Testis (tissue), 2 donors: ENCODE results near the gene PLCZ1.

Experiments
- CTCF ChIP-seq, 3 experiments: fragments of 450-650 bp in 2 of 3; fragments of 200-600 bp in 1 of 3; sonication (generic) in 1 of 3; IDR thresholded peaks; one replicate each; pipeline ENCODE4 v1.5.1; 2016 to 2019; ENCODE audit warnings: antibody characterized with exemption in 3 of 3, mild to moderate bottlenecking in 2 of 3, moderate library complexity in 1 of 3
- POLR2A ChIP-seq: fragments of 450-650 bp; IDR thresholded peaks from one replicate; pipeline ENCODE4 v1.6.1; 2017; ENCODE audit warnings: antibody characterized with exemption, mild to moderate bottlenecking, moderate library complexity

DNA sequence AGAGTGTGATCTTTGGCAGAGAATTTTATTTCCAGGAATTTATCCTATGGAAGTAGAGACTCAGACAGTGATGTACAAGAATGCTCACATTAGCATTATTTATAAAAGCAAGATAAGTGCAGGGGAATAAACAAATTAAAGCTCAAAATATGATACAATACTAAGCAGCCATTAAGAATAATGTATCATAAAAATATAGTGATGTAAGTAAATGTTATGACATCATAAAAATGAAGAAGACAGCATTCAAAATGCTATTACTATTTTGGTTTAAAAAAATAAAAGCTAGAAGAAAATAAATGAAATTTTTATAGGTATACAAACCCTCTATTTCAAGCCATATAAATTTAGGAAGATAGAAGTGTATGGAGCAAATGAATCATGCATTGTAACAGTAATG, 17.1 kb downstream of the PLCZ1 start:
- TF ChIP-seq CTCF (IDR thresholded peaks at IDR 0.05), result no peak
- no peak for TF ChIP-seq POLR2A
